OCI-LY1 (cell line): ENCODE measurements around the gene ARMH4.

Experiments
- H2AFZ ChIP-seq: fragments of 200-600 bp; sonication (generic), shearing (Covaris generic); 2 replicates; pipeline ENCODE4 v1.6.0; 2014; ENCODE audit warnings: antibody characterized with exemption, mild to moderate bottlenecking, low read length
- H3F3A ChIP-seq: fragments of 200-600 bp; sonication (generic), shearing (Covaris generic); 2 replicates; pipeline ENCODE4 v1.6.0; 2014; ENCODE audit warnings: mild to moderate bottlenecking, antibody characterized with exemption, low read length, moderate library complexity; ENCODE audit not compliant: insufficient read depth
- H3K27ac ChIP-seq: fragments of 200-600 bp; sonication (generic); 2 replicates; pipeline ENCODE4 v1.5.1; 2014; ENCODE audit warnings: low read length, mixed run types, mild to moderate bottlenecking, low read depth; ENCODE audit not compliant: poor library complexity, severe bottlenecking
- H3K27me3 ChIP-seq: fragments of 200-600 bp; sonication (generic); 2 replicates; pipeline ENCODE4 v1.6.0; 2014; ENCODE audit warnings: antibody characterized with exemption, mild to moderate bottlenecking, low read length, moderate library complexity; ENCODE audit not compliant: insufficient read depth
- H3K36me3 ChIP-seq: fragments of 200-600 bp; sonication (generic); 2 replicates; pipeline ENCODE4 v1.6.1; 2014; ENCODE audit warnings: mild to moderate bottlenecking, antibody characterized with exemption, low read length, moderate library complexity, mixed read lengths; ENCODE audit not compliant: insufficient read depth
- H3K4me1 ChIP-seq: fragments of 200-600 bp; sonication (generic); 2 replicates; pipeline ENCODE4 v1.5.1; 2014; ENCODE audit warnings: mild to moderate bottlenecking, low read length, moderate library complexity; ENCODE audit not compliant: insufficient read depth, severe bottlenecking
- H3K4me2 ChIP-seq: fragments of 200-600 bp; sonication (generic), shearing (Covaris generic); 2 replicates; pipeline ENCODE4 v1.6.1; 2014; ENCODE audit warnings: low read length
- H3K4me3 ChIP-seq: fragments of 200-600 bp; sonication (generic); 2 replicates; pipeline ENCODE4 v1.5.1; 2014; ENCODE audit warnings: low read length, low read depth, mild to moderate bottlenecking, mixed read lengths; ENCODE audit not compliant: poor library complexity, severe bottlenecking
- H3K79me2 ChIP-seq: fragments of 200-600 bp; shearing (Covaris generic); 2 replicates; pipeline ENCODE4 v1.6.1; 2016; ENCODE audit warnings: mixed run types, low read length, mixed read lengths; ENCODE audit not compliant: insufficient read depth
- H3K9ac ChIP-seq: fragments of 200-600 bp; sonication (generic), shearing (Covaris generic); 2 replicates; pipeline ENCODE4 v1.6.1; 2014; ENCODE audit warnings: mild to moderate bottlenecking, low read length, mixed read lengths
- H3K9me2 ChIP-seq: fragments of 200-600 bp; sonication (generic), shearing (Covaris generic); 2 replicates; pipeline ENCODE4 v1.6.1; 2014; ENCODE audit warnings: low read depth, mild to moderate bottlenecking, low read length, mixed read lengths
- H3K9me3 ChIP-seq: fragments of 200-600 bp; shearing (Covaris generic); 2 replicates; pipeline ENCODE4 v1.6.1; 2014; ENCODE audit warnings: low read length, mixed read lengths
- H4K20me1 ChIP-seq: fragments of 200-600 bp; sonication (generic), shearing (Covaris generic); 2 replicates; pipeline ENCODE4 v1.6.0; 2016; ENCODE audit warnings: mild to moderate bottlenecking, low read length; ENCODE audit not compliant: insufficient read depth
- EZH2 ChIP-seq: fragments of 200-600 bp; sonication (generic), shearing (Covaris generic); IDR thresholded peaks from 2 replicates; pipeline ENCODE4 v1.8.0; 2017; ENCODE audit warnings: borderline replicate concordance, mixed run types, mild to moderate bottlenecking, antibody characterized with exemption, low read length, moderate library complexity, mixed read lengths
- TF ChIP-seq, protein P1 (sequence below): fragments of 200-600 bp; sonication (generic), shearing (Covaris generic); IDR thresholded peaks from 2 replicates; pipeline ENCODE4 v1.5.1; 2017; ENCODE audit warnings: mild to moderate bottlenecking, antibody characterized with exemption, low read length, moderate library complexity, mixed read lengths

Gene ARMH4

DNA sequence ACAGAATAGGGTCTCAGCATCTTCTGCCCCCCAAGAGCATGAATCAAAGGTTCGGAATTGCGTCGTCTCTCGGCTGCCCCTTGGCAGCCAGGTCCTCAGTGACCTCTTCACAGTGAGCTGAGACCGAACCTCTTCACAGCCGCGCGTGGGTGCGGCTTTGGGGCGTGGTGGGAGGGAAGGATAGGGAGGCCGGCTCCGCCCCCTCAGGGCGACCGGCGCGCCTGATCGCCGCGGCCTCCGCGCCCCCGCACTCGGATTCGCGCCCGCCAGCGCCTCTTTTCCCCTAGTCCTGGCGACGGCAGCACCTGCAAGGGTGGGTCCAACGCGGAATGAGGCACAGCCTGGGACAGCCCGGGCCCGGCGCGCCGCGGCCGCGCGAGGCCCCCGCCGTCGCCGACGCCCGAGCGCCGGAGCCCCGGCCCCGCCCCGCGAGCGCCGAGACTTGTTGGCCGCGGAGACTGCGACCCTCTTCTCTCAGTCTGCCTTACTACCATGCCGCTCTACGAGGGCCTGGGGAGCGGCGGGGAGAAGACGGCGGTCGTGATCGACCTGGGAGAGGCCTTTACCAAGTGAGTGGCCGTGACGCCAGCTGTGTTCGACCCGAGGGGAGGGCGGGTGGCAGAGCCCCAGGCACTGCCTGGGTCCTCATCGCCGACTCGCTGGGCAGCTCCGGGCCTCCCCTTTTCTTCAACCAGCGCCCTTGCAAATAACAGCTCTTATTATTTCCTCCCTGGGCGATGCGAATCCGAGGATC, 47.9 kb upstream of the ARMH4 start, which contains the start of gene ACTR10:
Gene ACTR10 (plus strand): TSS at position 424 of the 754 bp plus-strand sequence. CDS start 69 bp downstream, at position 493.
- Histone ChIP-seq H3F3A (no peaks in the 10 kb centered on the region), H3K4me1 (peaks cover 21% of the 10 kb centered on the region), H3K9ac (peak within 1 kb of the TSS; percentile 94), H3K79me2 (peaks cover 18% of the 10 kb centered on the region), H3K9me2 (no peaks in the 10 kb centered on the region), H3K4me3 (peak within 1 kb of the TSS; percentile 97), H3K36me3 (peaks cover 3% of the 10 kb centered on the region; the same call in 1 of the 2 replicates), H4K20me1 (no peaks in the 10 kb centered on the region), H3K27me3 (no peaks in the 10 kb centered on the region), H3K4me2 (peak within 1 kb of the TSS; percentile 85), H3K27ac (peak within 1 kb of the TSS; percentile 56), H2AFZ (peak within 1 kb of the TSS; percentile 95), H3K9me3 (no peaks in the 10 kb centered on the region)
- TF ChIP-seq, protein P1, sequence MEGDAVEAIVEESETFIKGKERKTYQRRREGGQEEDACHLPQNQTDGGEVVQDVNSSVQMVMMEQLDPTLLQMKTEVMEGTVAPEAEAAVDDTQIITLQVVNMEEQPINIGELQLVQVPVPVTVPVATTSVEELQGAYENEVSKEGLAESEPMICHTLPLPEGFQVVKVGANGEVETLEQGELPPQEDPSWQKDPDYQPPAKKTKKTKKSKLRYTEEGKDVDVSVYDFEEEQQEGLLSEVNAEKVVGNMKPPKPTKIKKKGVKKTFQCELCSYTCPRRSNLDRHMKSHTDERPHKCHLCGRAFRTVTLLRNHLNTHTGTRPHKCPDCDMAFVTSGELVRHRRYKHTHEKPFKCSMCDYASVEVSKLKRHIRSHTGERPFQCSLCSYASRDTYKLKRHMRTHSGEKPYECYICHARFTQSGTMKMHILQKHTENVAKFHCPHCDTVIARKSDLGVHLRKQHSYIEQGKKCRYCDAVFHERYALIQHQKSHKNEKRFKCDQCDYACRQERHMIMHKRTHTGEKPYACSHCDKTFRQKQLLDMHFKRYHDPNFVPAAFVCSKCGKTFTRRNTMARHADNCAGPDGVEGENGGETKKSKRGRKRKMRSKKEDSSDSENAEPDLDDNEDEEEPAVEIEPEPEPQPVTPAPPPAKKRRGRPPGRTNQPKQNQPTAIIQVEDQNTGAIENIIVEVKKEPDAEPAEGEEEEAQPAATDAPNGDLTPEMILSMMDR, result no peak
- TF ChIP-seq EZH2, result no peak

GRCh38 chr14:58198086-58198485, 46.1 kb upstream of the ARMH4 start:
- peaks cover 21% of the 10 kb centered on the region for H3K4me1 ChIP-seq
- TF ChIP-seq, protein P1, result no peak
- no peak for TF ChIP-seq EZH2
- no peaks in the 10 kb centered on the region for H4K20me1 ChIP-seq
- no peaks in the 10 kb centered on the region for H3K9me3 ChIP-seq
- H3K9ac ChIP-seq, result no peak overlapping the region
- H3K79me2 ChIP-seq, result peaks cover 18% of the 10 kb centered on the region
- H3K27me3 ChIP-seq, result no peaks in the 10 kb centered on the region
- H3K4me3 ChIP-seq, result no peak overlapping the region
- H3K36me3 ChIP-seq, result no peaks in the 10 kb centered on the region
- no peaks in the 10 kb centered on the region for H3F3A ChIP-seq
- no peak overlapping the region for H3K27ac ChIP-seq
- no peak overlapping the region for H2AFZ ChIP-seq
- H3K4me2 ChIP-seq, result no peak overlapping the region
- H3K9me2 ChIP-seq, result no peaks in the 10 kb centered on the region

DNA sequence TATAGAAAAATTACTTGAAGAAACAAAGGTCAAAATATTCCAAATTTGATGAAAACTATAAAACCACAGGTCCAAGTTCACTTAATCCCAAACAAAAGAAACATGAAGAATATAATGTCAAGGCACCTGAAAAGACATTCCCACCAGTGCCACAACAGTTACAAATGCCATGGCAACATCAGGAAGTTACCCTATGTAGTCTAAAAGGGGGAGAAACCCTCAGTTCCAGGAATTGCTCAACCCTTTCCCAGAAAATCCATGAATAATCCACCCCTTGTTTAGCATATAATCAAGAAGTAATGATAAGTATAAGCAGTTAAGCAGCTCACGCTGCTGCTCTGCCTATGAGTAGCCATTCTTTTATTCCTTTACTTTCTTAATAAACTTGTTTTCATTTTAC, 44.2 kb upstream of the ARMH4 start:
- Histone ChIP-seq H3K4me3 (no peak overlapping the region), H3K27me3 (no peaks in the 10 kb centered on the region), H2AFZ (no peak overlapping the region), H4K20me1 (no peaks in the 10 kb centered on the region), H3K36me3 (no peaks in the 10 kb centered on the region), H3K9me3 (no peaks in the 10 kb centered on the region), H3F3A (no peaks in the 10 kb centered on the region), H3K4me1 (peaks cover 13% of the 10 kb centered on the region), H3K4me2 (no peak overlapping the region), H3K9ac (no peak overlapping the region), H3K79me2 (peaks cover 10% of the 10 kb centered on the region), H3K9me2 (no peaks in the 10 kb centered on the region), H3K27ac (no peak overlapping the region)
- TF ChIP-seq, protein P1, result no peak
- TF ChIP-seq EZH2, result no peak
